C4-2B (cell line): ENCODE results near the gene METTL1.

Source experiments
- ZFX ChIP-seq: fragments of 450-650 bp; IDR thresholded peaks from 2 replicates; pipeline ENCODE4 v1.6.1; 2017
- TF ChIP-seq, protein P1 (sequence below): fragments of 450-650 bp; conservative IDR thresholded peaks from 2 replicates; pipeline ENCODE4 v1.5.1; 2017; ENCODE audit warnings: mild to moderate bottlenecking

DNA sequence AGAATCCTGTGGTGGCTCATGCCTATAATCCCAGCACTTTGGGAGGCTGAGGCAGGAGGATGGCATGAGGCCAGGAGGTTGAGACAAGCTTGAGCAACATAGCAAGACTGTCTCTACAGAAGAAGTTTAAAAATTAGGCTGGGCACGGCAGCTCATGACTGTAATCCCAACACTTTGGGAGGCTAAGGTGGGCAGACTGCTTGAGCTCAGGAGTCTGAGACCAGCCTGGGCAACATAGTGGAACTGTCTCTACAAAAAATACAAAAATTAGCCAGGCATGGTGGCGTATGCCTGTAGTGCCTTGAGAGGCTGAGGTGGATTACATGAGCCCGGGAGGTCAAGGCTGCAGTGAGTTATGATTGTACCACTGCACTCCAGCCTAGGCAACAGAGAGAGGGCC, 4.0 kb downstream of the METTL1 start:
- TF ChIP-seq, protein P1, sequence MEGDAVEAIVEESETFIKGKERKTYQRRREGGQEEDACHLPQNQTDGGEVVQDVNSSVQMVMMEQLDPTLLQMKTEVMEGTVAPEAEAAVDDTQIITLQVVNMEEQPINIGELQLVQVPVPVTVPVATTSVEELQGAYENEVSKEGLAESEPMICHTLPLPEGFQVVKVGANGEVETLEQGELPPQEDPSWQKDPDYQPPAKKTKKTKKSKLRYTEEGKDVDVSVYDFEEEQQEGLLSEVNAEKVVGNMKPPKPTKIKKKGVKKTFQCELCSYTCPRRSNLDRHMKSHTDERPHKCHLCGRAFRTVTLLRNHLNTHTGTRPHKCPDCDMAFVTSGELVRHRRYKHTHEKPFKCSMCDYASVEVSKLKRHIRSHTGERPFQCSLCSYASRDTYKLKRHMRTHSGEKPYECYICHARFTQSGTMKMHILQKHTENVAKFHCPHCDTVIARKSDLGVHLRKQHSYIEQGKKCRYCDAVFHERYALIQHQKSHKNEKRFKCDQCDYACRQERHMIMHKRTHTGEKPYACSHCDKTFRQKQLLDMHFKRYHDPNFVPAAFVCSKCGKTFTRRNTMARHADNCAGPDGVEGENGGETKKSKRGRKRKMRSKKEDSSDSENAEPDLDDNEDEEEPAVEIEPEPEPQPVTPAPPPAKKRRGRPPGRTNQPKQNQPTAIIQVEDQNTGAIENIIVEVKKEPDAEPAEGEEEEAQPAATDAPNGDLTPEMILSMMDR = no peak
- TF ChIP-seq ZFX = no peak
